Measurements from ENCODE around the gene SORCS2.

SORCS2 gene

GRCh38 chr4:7464259-7464655 lies 271.9 kb downstream of the SORCS2 start:
- DNase-seq = no peak

DNA sequence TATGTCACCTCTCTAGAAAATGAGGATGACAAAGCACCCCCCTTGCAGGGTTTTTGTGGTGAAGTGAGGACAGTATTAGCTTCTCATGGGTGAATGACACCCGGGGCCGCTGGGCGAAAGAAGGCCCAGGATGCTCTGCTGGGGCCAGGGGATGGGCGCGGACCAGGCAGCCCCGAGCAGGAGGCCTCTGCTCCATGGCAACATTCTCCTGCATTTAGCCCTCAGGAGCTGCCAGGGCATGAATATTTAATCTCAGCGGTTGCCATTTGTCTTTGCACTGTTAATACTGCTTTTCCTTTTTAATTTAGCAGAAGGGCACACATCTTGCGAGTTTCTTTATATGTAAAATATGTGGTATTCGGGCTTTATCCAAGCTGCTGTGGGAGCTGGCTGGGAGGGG lies 272.7 kb downstream of the SORCS2 start:
- DNase-seq = no peak

DNA sequence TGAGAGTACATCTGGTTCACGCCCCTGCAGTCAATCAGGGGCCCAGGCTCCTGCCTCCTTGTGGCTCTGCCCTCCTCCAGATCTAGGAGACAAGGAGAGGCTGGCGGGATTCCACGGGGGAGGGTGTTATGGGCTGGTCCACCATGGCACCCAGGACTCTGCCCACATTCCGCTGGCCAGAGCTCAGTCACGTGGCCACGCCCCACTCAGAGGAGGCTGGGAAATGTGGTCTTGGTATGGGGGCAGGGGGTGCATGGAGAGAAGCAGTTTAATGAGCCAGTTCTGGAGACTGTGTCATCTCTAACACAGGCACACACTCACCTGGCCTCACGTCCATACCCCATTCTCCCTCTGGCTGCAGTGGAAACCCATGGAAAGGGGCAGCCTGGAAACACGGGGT lies 273.9 kb downstream of the SORCS2 start:
- DNase-seq = no peak

- DNase-seq = no peak
Observed at GRCh38 chr4:7466904-7467303, 274.6 kb downstream of the SORCS2 start.

GRCh38 chr4:7467471-7467870 lies 275.1 kb downstream of the SORCS2 start:
- DNase-seq = no peak

DNA sequence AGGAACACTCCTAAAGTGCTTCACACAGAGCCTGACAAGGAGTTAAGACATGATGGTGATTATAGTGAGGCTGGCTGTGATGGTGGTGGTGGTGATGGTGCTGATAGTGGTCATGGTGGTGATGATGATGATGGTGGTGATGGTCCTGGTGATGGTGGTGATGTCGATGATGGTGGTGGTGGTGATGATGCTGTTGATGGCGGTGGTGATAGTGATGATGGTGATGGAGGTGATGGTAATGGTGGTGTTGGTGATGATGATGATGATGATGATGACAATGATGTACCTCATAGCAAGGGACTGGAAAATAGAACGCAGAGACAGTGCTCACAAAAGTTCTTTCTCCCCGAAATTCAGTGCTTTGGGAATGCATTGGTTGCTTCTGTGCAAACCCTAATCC lies 276.7 kb downstream of the SORCS2 start:
- no peak for DNase-seq

- DNase-seq = no peak
Observed at GRCh38 chr4:7470111-7470510, 277.8 kb downstream of the SORCS2 start.

DNA sequence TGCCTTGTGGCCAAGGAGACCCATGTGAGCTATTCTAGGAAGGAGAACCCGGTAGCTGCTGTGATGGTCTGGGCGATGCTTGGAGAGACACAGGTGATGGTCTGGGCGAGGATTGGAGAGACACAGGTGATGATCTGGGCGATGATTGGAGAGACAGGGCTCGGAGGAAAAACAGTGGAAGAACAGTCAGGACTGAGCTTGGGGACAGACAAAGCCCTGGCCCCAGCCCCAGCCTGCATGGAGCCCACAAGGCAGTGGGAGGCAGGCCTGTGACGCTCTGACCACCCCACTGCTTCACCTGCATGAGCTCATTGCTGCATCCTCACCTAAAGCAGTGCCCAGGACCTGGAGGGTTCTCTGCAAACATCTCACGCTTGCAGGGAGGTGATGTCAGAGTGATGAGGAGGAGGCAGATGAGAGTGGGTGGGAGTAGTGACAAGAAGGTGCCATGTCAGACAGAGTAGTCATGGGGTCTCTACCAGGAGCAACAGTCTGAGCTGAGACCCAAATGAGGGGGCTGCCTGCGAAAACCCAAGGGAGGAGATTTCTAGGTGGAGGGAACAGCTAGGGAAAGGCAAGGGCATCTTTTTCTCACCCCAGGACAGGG lies 278.3 kb downstream of the SORCS2 start:
- no peak for DNase-seq

DNA sequence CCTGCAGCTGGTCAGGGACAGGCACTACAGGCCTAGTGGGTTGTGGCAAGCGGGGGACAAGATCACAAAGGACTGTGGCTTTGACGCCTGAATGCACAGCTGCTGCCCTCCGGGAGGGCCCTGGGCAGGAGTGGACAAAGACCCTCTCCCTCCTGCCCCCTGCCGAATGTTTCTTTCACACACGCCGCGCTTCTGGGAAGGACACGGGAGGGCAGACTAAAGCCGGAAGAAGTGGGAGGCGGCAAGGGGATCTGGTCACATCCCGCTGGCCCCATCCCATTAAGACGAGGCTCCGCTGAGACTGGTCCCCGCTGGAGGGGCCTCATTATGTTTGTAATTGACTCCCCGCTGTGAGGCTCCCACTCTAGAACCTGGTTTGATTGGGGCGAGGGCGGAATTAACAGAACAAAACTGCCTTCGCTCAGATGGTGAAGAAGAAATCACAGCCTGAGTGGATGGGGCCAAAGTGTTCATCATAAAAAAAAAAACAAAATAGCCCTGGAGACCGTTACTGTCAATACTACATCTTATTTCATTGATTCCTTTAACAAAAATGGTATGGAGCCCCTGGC lies 280.2 kb downstream of the SORCS2 start:
- no peak for DNase-seq

DNA sequence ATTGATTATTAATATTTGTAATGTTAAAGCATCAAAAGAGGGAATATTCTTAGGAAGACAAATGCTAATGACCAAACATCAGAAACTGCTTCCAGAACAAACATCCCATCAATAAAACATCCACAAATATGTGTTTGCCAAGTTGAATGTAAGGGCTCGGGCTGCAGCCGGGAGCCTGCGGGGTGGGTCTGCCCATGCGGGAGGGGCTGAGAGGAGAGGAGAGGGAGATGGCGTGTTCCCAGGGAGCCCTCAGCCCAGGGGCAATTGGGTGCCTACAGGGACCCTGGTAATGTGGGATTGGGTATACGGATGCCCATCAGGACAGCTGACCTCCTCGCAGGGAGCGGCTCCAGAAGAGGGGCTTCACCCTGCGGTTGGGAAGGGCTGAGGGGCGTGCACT lies 280.7 kb downstream of the SORCS2 start:
- DNase-seq = no peak

- DNase-seq = no peak
Observed at GRCh38 chr4:7474320-7474719, 282.0 kb downstream of the SORCS2 start.

DNA sequence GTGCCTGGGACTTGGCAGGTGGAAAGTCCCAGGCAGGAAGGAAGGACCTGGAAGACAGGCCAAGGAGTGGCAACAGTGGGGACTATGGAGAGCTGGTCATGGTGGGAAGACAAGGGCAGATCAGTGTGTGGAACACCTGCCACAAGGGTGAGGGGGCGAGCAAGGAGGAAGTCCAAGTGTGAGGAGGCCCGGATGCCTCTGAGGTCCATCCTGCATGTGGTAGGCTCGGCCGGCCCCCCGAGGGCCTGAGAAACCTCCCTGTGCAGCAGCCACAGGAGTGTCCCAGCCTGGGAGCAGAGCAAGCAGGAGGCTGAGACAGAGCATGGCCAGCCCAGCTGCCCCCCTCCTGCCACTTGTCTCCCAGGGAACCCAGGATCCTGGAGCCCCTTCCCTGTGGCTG lies 282.9 kb downstream of the SORCS2 start:
- no peak for DNase-seq

DNA sequence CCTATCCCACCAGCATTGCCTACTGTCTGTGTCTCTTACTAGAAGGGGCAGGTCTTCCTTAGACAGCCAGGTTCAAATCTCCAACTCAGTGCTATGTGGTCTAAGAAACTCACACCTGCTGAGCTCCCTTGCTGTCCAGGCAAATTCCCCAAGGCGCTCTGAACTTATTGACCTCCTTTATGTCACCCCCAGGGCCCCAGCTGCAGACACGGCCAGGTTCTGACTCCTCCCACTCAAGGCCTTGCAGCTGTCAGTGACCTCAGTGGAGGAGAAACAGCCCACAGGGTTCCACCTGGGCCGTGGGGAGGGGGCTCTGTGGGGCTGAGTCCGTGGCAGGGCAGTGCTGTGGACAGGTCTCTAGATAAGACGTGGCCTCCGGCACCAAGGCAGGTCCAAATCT lies 284.5 kb downstream of the SORCS2 start:
- no peak for DNase-seq

DNA sequence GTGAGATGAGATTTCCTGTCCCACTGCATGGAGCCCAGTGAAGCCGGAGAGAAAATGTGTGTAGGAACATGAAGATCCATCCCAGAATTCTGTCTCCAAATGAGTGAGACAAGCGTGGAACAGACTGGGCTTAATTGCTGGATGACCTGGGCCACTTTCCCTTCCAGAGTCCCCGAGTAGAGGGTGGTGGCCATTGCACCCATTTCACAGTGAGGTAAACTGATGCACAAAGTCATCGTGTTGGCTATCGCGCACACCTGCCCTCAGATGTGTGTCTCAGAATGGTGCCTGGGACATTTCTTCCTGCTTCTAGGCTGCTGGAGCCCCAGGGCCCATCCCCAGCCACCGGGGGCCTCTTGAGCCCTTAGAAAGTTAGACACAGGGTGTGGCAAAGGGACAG lies 285.4 kb downstream of the SORCS2 start:
- DNase-seq = no peak

DNA sequence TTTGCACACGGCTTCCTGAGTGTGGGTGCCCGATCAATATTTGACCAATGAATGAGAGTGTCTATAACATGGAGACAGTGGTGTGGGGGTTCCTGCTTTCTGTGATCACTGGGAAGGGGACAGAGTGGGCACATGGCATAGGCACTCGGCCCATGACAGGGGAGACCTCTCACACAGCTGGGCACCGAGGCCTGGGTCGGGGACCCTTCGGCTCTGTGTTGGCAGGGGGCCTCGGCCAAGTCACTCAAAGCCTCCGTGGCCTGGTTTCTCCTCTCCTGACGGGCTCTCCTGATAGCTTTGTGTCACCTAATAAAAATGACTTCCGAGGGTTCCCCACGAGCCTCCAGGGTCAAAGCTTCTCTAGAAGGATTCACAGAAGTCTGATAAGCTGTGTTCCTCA lies 286.3 kb downstream of the SORCS2 start:
- DNase-seq = no peak

GRCh38 chr4:7480423-7480822 lies 288.1 kb downstream of the SORCS2 start:
- DNase-seq = no peak

GRCh38 chr4:7481227-7481626 lies 288.9 kb downstream of the SORCS2 start:
- DNase-seq = no peak

GRCh38 chr4:7485096-7485495 lies 292.8 kb downstream of the SORCS2 start:
- DNase-seq = no peak

- DNase-seq = no peak
Observed at GRCh38 chr4:7486101-7486500, 293.8 kb downstream of the SORCS2 start.

GRCh38 chr4:7487502-7487901 lies 295.2 kb downstream of the SORCS2 start:
- DNase-seq = no peak

GRCh38 chr4:7487998-7488671 lies 295.8 kb downstream of the SORCS2 start:
- no peak for DNase-seq

DNA sequence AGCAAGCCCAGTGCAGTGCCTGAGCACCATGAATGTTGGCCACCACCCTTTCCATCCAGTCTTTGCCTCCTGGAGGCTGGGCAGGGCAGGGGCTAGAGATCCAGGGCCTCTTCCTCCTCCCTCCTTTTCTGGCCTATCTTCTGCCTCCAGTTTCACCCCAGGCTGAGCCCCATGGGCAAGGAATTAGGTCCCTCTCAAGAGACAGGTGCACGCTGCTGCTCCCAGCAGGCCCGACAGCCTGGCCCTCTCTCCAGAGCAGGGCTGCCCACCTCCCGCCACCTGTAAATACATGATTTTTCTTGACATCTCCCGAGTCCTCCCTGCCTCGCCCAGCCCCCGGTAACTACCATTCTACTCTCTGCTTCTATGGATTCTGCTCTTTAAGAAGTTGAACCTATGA lies 299.6 kb downstream of the SORCS2 start:
- no peak for DNase-seq

- DNase-seq = no peak
Observed at GRCh38 chr4:7498446-7499200, 306.3 kb downstream of the SORCS2 start.

DNA sequence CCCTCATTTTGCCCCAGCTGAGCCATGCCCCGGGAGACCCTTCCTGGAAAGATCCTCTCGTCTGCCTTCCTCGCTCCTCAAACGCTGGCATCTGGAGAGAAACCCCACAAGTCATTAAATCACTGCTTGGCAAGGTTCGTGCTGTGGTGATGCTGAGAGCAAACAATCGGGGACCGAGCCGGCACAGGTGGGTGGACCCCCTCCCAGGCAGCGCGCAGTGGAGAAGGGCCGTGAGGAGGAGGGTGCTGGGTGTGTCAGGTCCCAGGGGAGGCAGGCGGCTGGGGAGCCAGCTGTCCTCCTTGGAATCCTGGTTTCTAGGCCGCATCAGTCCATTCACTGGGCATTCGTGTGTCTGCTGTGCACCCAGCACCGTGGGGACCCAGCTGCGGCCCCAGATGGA lies 307.3 kb downstream of the SORCS2 start:
- no peak for DNase-seq
